H54 (cell line): ENCODE measurements around the gene WDFY4.

Source experiments
- DNase-seq: peaks from one replicate; pipeline ENCODE4 v3.0.0; 2011; ENCODE audit warnings: low spot score, mixed read lengths; ENCODE audit not compliant: insufficient read length
- FAIRE-seq: peaks from 3 replicates; lab custom pipeline; 2011; peaks lifted over from hg19 to GRCh38; lab: Jason Lieb, UNC
- POLR2A ChIP-seq: IDR thresholded peaks from 2 replicates; pipeline ENCODE4 v1.6.1; 2011; ENCODE audit warnings: low read depth, mild to moderate bottlenecking, low read length

WDFY4 gene

GRCh38 chr10:49009199-49009979 is 324.7 kb downstream of the WDFY4 start:
- FAIRE-seq (no peak), DNase-seq (no peak)
- no peak for TF ChIP-seq POLR2A

- no peak for TF ChIP-seq POLR2A
Measured at GRCh38 chr10:49010295-49010694, 325.6 kb downstream of the WDFY4 start.

GRCh38 chr10:49010865-49011264 is 326.2 kb downstream of the WDFY4 start:
- no peak for TF ChIP-seq POLR2A
- DNase-seq (no peak), FAIRE-seq (no peak)

More at GRCh38 chr10:49010295-49010694, 325.6 kb downstream of the WDFY4 start:
- DNase-seq (no peak), FAIRE-seq (no peak)

- TF ChIP-seq POLR2A: no peak
- no peak for FAIRE-seq
Measured at GRCh38 chr10:49011756-49012155, 327.1 kb downstream of the WDFY4 start.

GRCh38 chr10:49012603-49013002 is 327.9 kb downstream of the WDFY4 start:
- no peak for FAIRE-seq
- no peak for DNase-seq
- no peak for TF ChIP-seq POLR2A

More at GRCh38 chr10:49011756-49012155, 327.1 kb downstream of the WDFY4 start:
- no peak for DNase-seq

GRCh38 chr10:49015700-49016099 is 331.0 kb downstream of the WDFY4 start:
- TF ChIP-seq POLR2A: no peak
- DNase-seq (no peak), FAIRE-seq (no peak)

GRCh38 chr10:49021685-49022084 is 337.0 kb downstream of the WDFY4 start:
- DNase-seq (no peak), FAIRE-seq (no peak)
- no peak for TF ChIP-seq POLR2A

GRCh38 chr10:49023071-49023470 is 338.4 kb downstream of the WDFY4 start:
- TF ChIP-seq POLR2A: no peak
- DNase-seq (no peak), FAIRE-seq (no peak)

- no peak for FAIRE-seq
- no peak for TF ChIP-seq POLR2A
- no peak for DNase-seq
Measured at GRCh38 chr10:49023752-49024151, 339.1 kb downstream of the WDFY4 start.

GRCh38 chr10:49024484-49024883 is 339.8 kb downstream of the WDFY4 start:
- no peak for TF ChIP-seq POLR2A
- DNase-seq (no peak), FAIRE-seq (no peak)

GRCh38 chr10:49025347-49025983 is 340.8 kb downstream of the WDFY4 start:
- no peak for TF ChIP-seq POLR2A
- no peak for FAIRE-seq
- no peak for DNase-seq

- no peak for TF ChIP-seq POLR2A
- DNase-seq (no peak), FAIRE-seq (no peak)
Measured at GRCh38 chr10:49028639-49029038, 344.0 kb downstream of the WDFY4 start.

GRCh38 chr10:49029666-49030065 is 345.0 kb downstream of the WDFY4 start:
- FAIRE-seq (no peak), DNase-seq (no peak)
- no peak for TF ChIP-seq POLR2A
